ENCODE results near the gene BRD8. TPM values are rescaled to one million over a fixed set of nuclear protein-coding genes. Genes with fewer than 3 reads are reported as not detected.

Gene BRD8
- total RNA-seq, 1 donor from 2014 or later: 37.8 TPM

- DNase-seq (ENCODE audit: low read depth): no peak
Observed at GRCh38 chr5:138105709-138106108, 72.7 kb downstream of the BRD8 start.

GRCh38 chr5:138103319-138103637 lies 75.2 kb downstream of the BRD8 start:
- DNase-seq (ENCODE audit: low read depth): no peak

- no peak for DNase-seq (ENCODE audit: low read depth)
Observed at GRCh38 chr5:138102454-138103318, 75.7 kb downstream of the BRD8 start.

- DNase-seq (ENCODE audit: low read depth): no peak
Observed at GRCh38 chr5:138096997-138097828, 81.2 kb downstream of the BRD8 start.

GRCh38 chr5:138096363-138096762 lies 82.1 kb downstream of the BRD8 start:
- DNase-seq (ENCODE audit: low read depth): no peak

- no peak for DNase-seq (ENCODE audit: low read depth)
Observed at GRCh38 chr5:138095100-138095907, 83.1 kb downstream of the BRD8 start.

- no peak for DNase-seq (ENCODE audit: low read depth)
Observed at GRCh38 chr5:138093036-138093435, 85.4 kb downstream of the BRD8 start.

- no peak for DNase-seq (ENCODE audit: low read depth)
Observed at GRCh38 chr5:138092301-138092700, 86.1 kb downstream of the BRD8 start.

- no peak for DNase-seq (ENCODE audit: low read depth)
Observed at GRCh38 chr5:138091685-138092084, 86.7 kb downstream of the BRD8 start.

Other genes starting within 250 kb of the BRD8 start
- gene FAM13B, start 145.6 kb downstream of the BRD8 start, total RNA-seq: 14.0 and 20.6 TPM in 2 replicates
- not detected in 2 replicates for gene WNT8A, start 94.6 kb downstream of the BRD8 start, total RNA-seq
- 0.16 and 0.62 TPM in 2 replicates for gene NME5, start 39.2 kb downstream of the BRD8 start, total RNA-seq
- gene KIF20A, start 482 bp upstream of the BRD8 start, total RNA-seq: 1.6 and 2.8 TPM in 2 replicates
- gene CDC23, start 34.7 kb upstream of the BRD8 start, total RNA-seq: 31.6 and 33.2 TPM in 2 replicates
- gene GFRA3, start 96.0 kb upstream of the BRD8 start, total RNA-seq: not detected in 2 replicates
- 0.05 and 0.16 TPM in 2 replicates for gene CDC25C, start 153.2 kb upstream of the BRD8 start, total RNA-seq
- gene FAM53C, start 159.6 kb upstream of the BRD8 start, total RNA-seq: 35.2 and 38.7 TPM in 2 replicates
- 33.3 and 41.4 TPM in 2 replicates for gene KDM3B, start 174.1 kb upstream of the BRD8 start, total RNA-seq